Omental fat pad (tissue), 4 donors: ENCODE measurements around the gene LMX1B. TPM values are rescaled to one million over a fixed set of nuclear protein-coding genes. Genes with fewer than 3 reads are reported as not detected.
"Not testable (repeated sequence)": the region's sequence is repeated elsewhere in the genome, so short reads cannot be mapped to it uniquely, and the experiment has no call there.

Experiments
- ATAC-seq: fragments of 150-250 bp; one replicate; pipeline ENCODE4 v1.9.1; 2016; ENCODE audit warnings: mild to moderate bottlenecking, moderate library complexity; ENCODE audit not compliant: low FRiP score
- DNase-seq: peaks from one replicate; pipeline ENCODE4 v3.0.0-alpha.2; 2019; ENCODE audit warnings: low spot score
- CTCF ChIP-seq, 3 donors: fragments of 450-650 bp; IDR thresholded peaks; one replicate each; pipeline ENCODE4 v1.5.1; 2016 to 2017; ENCODE audit warnings: antibody characterized with exemption in 3 of 3, mild to moderate bottlenecking in 3 of 3, moderate library complexity in 2 of 3
- total RNA-seq, 4 donors: library from RNA; depleted of rRNA; stranded (reverse); fragments of >200 nt; gene quantifications; one replicate each; pipeline ENCODE4 v1.1.0, GENCODE V29; 2016

The LMX1B gene
- 1 to 10 TPM in 1 of 4 donors, under 1 TPM in 2, not detected in 1; 0.09 to 1.1 (median 0.31) TPM for total RNA-seq

- no peak for ATAC-seq
- TF ChIP-seq CTCF (IDR thresholded peaks at IDR 0.05), result no peak
- DNase-seq, result no peak
Measured at GRCh38 chr9:126613651-126614050, at the start of gene LMX1B. Gene LMX1B (plus strand): TSS chr9:126613928. CDS start chr9:126614450, 522 bp downstream.

GRCh38 chr9:126564128-126564527, 49.6 kb upstream of the LMX1B start:
- ATAC-seq, result no peak
- no peak for DNase-seq
- TF ChIP-seq CTCF (IDR thresholded peaks at IDR 0.05), result no peak

- no peak for TF ChIP-seq CTCF (IDR thresholded peaks at IDR 0.05)
- ATAC-seq (no peak), DNase-seq (no peak)
Measured at GRCh38 chr9:126564716-126565115, 49.0 kb upstream of the LMX1B start.

- DNase-seq (no peak), ATAC-seq (no peak)
- no peak for TF ChIP-seq CTCF (IDR thresholded peaks at IDR 0.05)
Measured at GRCh38 chr9:126565336-126566128, 48.2 kb upstream of the LMX1B start.

- no peak for TF ChIP-seq CTCF (IDR thresholded peaks at IDR 0.05)
- no peak for DNase-seq
Measured at GRCh38 chr9:126569036-126569435, 44.7 kb upstream of the LMX1B start.

GRCh38 chr9:126578029-126578428, 35.7 kb upstream of the LMX1B start:
- DNase-seq, result no peak
- no peak for TF ChIP-seq CTCF (IDR thresholded peaks at IDR 0.05)
- ATAC-seq, result no peak

More at GRCh38 chr9:126569036-126569435, 44.7 kb upstream of the LMX1B start:
- ATAC-seq, result no peak

- not testable (repeated sequence) for ATAC-seq, DNase-seq
Measured at GRCh38 chr9:126580319-126580718, 33.4 kb upstream of the LMX1B start.
